Kidney (tissue), 14 donors: Measurements from ENCODE around the gene KLHL29. TPM values are rescaled to one million over a fixed set of nuclear protein-coding genes. Genes with fewer than 3 reads are reported as not detected.

Experiments used
- DNase-seq, 5 donors: peaks; one replicate each; pipeline ENCODE4 v3.0.0-alpha.2; 2013 to 2020
- FAIRE-seq: peaks from 2 replicates; lab custom pipeline; 2012; peaks lifted over from hg19 to GRCh38; lab: Jason Lieb, UNC
- H3K27ac ChIP-seq, 2 donors: one replicate each; pipeline ENCODE4 v1.7.0; 2013; ENCODE audit warnings: low read depth in 2 of 2, low read length in 2 of 2, inconsistent platforms in 1 of 2
- H3K27me3 ChIP-seq: one replicate; pipeline ENCODE4 v1.7.1; 2013; ENCODE audit warnings: low read length, inconsistent platforms; ENCODE audit not compliant: control insufficient read depth, insufficient read depth
- H3K36me3 ChIP-seq, 3 donors: one replicate each; pipeline versions ENCODE4 v1.7.0 to v1.7.1; 2013; ENCODE audit warnings: low read length in 3 of 3, control low read depth in 1 of 3, inconsistent platforms in 1 of 3; ENCODE audit not compliant: insufficient read depth in 3 of 3, control insufficient read depth in 2 of 3
- H3K4me1 ChIP-seq, 3 donors: one replicate each; pipeline versions ENCODE4 v1.7.0 to v1.7.1; 2013; ENCODE audit warnings: low read length in 3 of 3, inconsistent platforms in 1 of 3, low read depth in 1 of 3; ENCODE audit not compliant: control insufficient read depth in 2 of 3, insufficient read depth in 2 of 3
- H3K4me3 ChIP-seq, 3 donors: one replicate each; pipeline versions ENCODE4 v1.7.0 to v1.8.1; 2013; ENCODE audit warnings: low read length in 3 of 3, control low read depth in 1 of 3, inconsistent platforms in 1 of 3
- H3K9ac ChIP-seq, 3 donors: one replicate each; pipeline versions ENCODE4 v1.7.0 to v1.7.1; 2013; ENCODE audit warnings: low read length in 3 of 3, control low read depth in 1 of 3, inconsistent platforms in 1 of 3
- H3K9me3 ChIP-seq, 3 donors: one replicate each; pipeline versions ENCODE4 v1.7.0 to v1.7.1; 2013; ENCODE audit warnings: low read length in 3 of 3, control low read depth in 1 of 3, inconsistent platforms in 1 of 3; ENCODE audit not compliant: control insufficient read depth in 2 of 3, insufficient read depth in 1 of 3
- intact Hi-C: fragments of 100-400 bp; cut with DNase I; formaldehyde crosslinking; loops from one replicate; pipeline ENCODE4 v1.11.1; 2022
- polyA plus RNA-seq: library from polyadenylated mRNA; stranded (reverse); fragments of 350-450 nt; fragmentation: Illumina TruSeq; extraction: RNeasy Lipid Tissue Mini Kit (QIAGEN cat#74804); gene quantifications from one replicate; pipeline ENCODE4 v1.2.3, GENCODE V29; 2014; ENCODE audit warnings: low read depth, low replicate concordance; ENCODE audit not compliant: insufficient read depth
- total RNA-seq: library from RNA; stranded (reverse); fragmentation: NEBNext Ultra II Directional; extraction: Animal tissue kit (Norgen Biotek cat#: 25700); gene quantifications from one replicate; pipeline ENCODE4 v1.2.1, GENCODE V29; 2021
- TF ChIP-seq, protein P1 (sequence below): IDR thresholded peaks from 3 replicates; pipeline ENCODE4 v1.5.1; 2012; ENCODE audit warnings: mild to moderate bottlenecking, moderate library complexity, borderline replicate concordance; ENCODE audit not compliant: insufficient read depth; ENCODE audit errors: extremely low read depth
- donor health status: control.
- donor health status: control.
- donor health status: control.
- donor health status: control.
- donor health status: control.
- donor health status: DM: yes; HTN: yes; CAD: no.
- donor health status: Normal renal cell carcinoma (clear cell type).

The KLHL29 gene
- total and polyA plus RNA-seq, 2 donors from 2014 or later: 1.5 to 10.5 TPM

DNA sequence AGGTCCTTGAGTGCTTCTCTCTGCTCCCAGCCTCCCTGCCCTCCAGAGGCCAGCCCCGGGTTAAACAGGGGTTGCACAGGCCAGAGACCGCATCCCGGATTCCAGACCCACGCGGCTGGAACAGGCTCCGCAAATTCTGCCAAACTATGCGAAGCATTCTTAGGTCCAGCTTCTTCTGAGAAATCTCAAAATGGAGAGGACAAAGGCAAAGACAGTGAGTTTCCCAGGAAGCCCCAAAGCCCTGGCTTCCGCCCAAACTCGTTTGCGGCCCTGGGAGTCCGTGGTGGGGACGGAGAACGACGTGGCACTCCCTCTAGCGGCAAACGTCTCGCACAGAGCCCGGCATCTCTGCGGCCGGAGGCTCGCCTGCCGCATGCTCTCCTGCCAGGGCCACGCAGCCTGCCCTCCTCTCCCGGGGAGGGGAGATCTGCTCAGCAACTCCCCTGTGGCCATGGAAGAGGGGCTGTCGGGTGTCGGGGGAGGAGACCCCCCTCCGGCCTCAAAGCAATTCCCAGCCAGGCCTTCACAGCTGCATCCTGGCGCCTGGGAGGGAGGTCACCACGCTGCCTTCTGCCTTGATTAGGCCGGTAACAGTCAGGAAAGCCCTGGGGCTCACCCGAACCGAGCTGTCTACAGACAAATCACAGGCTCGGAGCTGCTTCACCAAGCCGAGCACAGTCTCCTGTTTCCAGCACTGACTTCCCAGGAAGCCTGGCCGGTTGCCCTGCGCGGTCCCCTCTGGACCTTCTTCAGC lies 33.4 kb upstream of the KLHL29 start:
- TF ChIP-seq, protein P1, sequence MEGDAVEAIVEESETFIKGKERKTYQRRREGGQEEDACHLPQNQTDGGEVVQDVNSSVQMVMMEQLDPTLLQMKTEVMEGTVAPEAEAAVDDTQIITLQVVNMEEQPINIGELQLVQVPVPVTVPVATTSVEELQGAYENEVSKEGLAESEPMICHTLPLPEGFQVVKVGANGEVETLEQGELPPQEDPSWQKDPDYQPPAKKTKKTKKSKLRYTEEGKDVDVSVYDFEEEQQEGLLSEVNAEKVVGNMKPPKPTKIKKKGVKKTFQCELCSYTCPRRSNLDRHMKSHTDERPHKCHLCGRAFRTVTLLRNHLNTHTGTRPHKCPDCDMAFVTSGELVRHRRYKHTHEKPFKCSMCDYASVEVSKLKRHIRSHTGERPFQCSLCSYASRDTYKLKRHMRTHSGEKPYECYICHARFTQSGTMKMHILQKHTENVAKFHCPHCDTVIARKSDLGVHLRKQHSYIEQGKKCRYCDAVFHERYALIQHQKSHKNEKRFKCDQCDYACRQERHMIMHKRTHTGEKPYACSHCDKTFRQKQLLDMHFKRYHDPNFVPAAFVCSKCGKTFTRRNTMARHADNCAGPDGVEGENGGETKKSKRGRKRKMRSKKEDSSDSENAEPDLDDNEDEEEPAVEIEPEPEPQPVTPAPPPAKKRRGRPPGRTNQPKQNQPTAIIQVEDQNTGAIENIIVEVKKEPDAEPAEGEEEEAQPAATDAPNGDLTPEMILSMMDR: peak; percentile 88
- H3K4me3 ChIP-seq: no peak overlapping the region
- peak; percentile 87 to 97 (median 92) for DNase-seq
- FAIRE-seq: no peak
- no peak overlapping the region for H3K9ac ChIP-seq
- H3K9me3 ChIP-seq: no peaks in the 10 kb centered on the region
- H3K27ac ChIP-seq: peak overlapping the region in 1 of 2 donors; percentile 11
- H3K27me3 ChIP-seq: no peaks in the 10 kb centered on the region
- intact Hi-C loops: no loop called here
- H3K36me3 ChIP-seq: no peaks in the 10 kb centered on the region
- H3K4me1 ChIP-seq: peaks cover 0 to 10% (median 5%) of the 10 kb centered on the region in 3 donors

DNA sequence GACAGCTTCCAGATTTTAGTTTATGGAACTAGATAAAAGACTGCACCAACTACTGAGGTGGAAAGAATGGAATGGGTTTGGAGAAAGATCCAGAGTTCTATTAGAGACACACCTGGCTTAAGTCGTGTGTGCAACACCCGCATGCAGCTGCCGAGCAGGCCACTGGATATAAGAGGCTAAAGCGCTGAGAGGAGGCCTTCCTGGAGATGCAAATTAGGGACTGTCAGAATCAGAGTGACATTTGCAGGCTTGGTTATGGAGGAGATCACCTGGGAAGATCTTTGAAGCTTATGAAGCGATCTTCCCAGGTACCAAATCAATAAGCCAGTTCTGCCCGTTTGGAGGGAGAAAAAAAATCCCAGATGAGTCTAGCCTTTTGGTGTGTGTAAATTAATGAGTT lies 30.4 kb upstream of the KLHL29 start:
- H3K36me3 ChIP-seq: no peaks in the 10 kb centered on the region
- peaks cover 0 to 10% (median 5%) of the 10 kb centered on the region in 3 donors for H3K4me1 ChIP-seq
- no peak overlapping the region for H3K4me3 ChIP-seq
- no peaks in the 10 kb centered on the region for H3K9me3 ChIP-seq
- H3K9ac ChIP-seq: no peak overlapping the region
- H3K27me3 ChIP-seq: no peaks in the 10 kb centered on the region
- H3K27ac ChIP-seq: no peak overlapping the region
- FAIRE-seq (no peak), DNase-seq (no peak)
- TF ChIP-seq, protein P1: no peak
- intact Hi-C loops: no loop called here

- Histone ChIP-seq H3K27ac (no peak overlapping the region), H3K36me3 (no peaks in the 10 kb centered on the region), H3K9me3 (no peaks in the 10 kb centered on the region), H3K4me3 (no peak overlapping the region), H3K4me1 (peaks cover 0 to 10% (median 5%) of the 10 kb centered on the region in 3 donors), H3K9ac (no peak overlapping the region), H3K27me3 (no peaks in the 10 kb centered on the region)
- no peak for FAIRE-seq
- DNase-seq: no peak
- intact Hi-C loops: no loop called here
- TF ChIP-seq, protein P1: no peak
These were observed 30.0 kb upstream of the KLHL29 start for GRCh38 chr2:23355001-23355400.
